ENCODE data around the gene TLR8. TPM values are rescaled to one million over a fixed set of nuclear protein-coding genes. Genes with fewer than 3 reads are reported as not detected.

TLR8 gene
- 1 to 10 TPM in 1 of 3 donors, under 1 TPM in 2; 0.04 to 3.6 (median 0.68) TPM for polyA plus RNA-seq

DNA sequence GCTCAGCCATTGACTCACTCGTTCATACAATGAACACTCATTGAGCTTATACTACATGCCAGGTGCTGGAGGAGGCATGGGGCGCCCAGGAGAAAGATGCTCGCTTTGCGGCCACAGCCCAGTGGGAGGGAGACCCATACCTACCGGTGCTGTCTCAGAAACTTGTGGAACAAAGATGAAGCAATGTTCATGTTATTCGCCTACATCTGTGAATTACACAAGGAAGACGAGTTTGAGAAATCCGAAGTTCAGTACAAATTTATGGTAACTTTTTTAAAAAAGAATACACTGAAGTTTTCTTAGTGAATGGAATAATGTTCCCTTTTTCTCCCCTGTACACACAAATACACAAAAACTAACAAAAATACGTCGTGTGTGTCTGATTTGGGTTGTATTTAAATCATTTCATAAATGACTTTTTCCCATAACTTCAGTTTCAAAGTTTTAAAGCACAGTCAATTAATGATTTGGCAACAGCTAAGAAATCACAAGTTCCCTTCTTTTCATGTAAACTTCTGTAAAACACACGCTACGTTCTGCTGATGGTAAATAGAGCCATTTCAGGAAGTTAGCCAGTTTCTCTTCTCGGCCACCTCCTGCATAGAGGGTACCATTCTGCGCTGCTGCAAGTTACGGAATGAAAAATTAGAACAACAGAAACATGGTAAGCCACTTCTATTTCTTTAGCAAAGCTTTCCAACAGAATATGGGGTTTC, at the start of gene TLR8:
TLR8 (plus strand) TSS at position 575 of the 716 bp plus-strand sequence; CDS start at position 662, 87 bp downstream.
- H3K27me3 Mint-ChIP-seq (ENCODE audit: low read depth in 3 of 3): peaks cover 0 to 7% (median 1%) of the 10 kb centered on the region in 3 donors
- no peak for DNase-seq
- no peak within 1 kb of the TSS for H3K27ac Mint-ChIP-seq
- H3K36me3 Mint-ChIP-seq: no peaks in the 10 kb centered on the region
- no peaks in the 10 kb centered on the region for H3K9me3 Mint-ChIP-seq
- H3K4me3 Mint-ChIP-seq: no peak within 1 kb of the TSS
- H3K4me1 Mint-ChIP-seq: peaks cover 3% of the 10 kb centered on the region in 2 donors

- Mint-ChIP-seq H3K9me3 (no peaks in the 10 kb centered on the region), H3K27me3 (ENCODE audit: low read depth in 3 of 3) (peaks cover 0 to 10% (median 2%) of the 10 kb centered on the region in 3 donors), H3K27ac (no peak overlapping the region), H3K4me3 (no peak overlapping the region), H3K36me3 (peaks cover 0 to 4% (median 0%) of the 10 kb centered on the region in 3 donors), H3K4me1 (no peaks in the 10 kb centered on the region)
- no peak for DNase-seq
Observed at GRCh38 chrX:12865359-12865758, 41.1 kb upstream of the TLR8 start.

GRCh38 chrX:12866451-12867377, 39.7 kb upstream of the TLR8 start, which contains the start of gene TLR7:
Gene TLR7, plus strand, starts transcription at chrX:12867072. Its CDS starts 507 bp downstream, at chrX:12867579.
- H3K27me3 Mint-ChIP-seq (ENCODE audit: low read depth in 3 of 3): peaks cover 0 to 7% (median 2%) of the 10 kb centered on the region in 3 donors
- H3K9me3 Mint-ChIP-seq: no peaks in the 10 kb centered on the region
- H3K36me3 Mint-ChIP-seq: peaks cover 0 to 4% (median 0%) of the 10 kb centered on the region in 3 donors
- H3K4me3 Mint-ChIP-seq: no peak within 1 kb of the TSS
- H3K4me1 Mint-ChIP-seq: no peaks in the 10 kb centered on the region
- no peak within 1 kb of the TSS for H3K27ac Mint-ChIP-seq
- DNase-seq: no peak

GRCh38 chrX:12867685-12868084, 38.7 kb upstream of the TLR8 start:
- Mint-ChIP-seq H3K4me3 (no peak overlapping the region), H3K27ac (no peak overlapping the region), H3K27me3 (ENCODE audit: low read depth in 3 of 3) (peaks cover 0 to 12% (median 2%) of the 10 kb centered on the region in 3 donors), H3K9me3 (peaks cover 0 to 1% (median 0%) of the 10 kb centered on the region in 6 donors), H3K4me1 (no peaks in the 10 kb centered on the region), H3K36me3 (peaks cover 0 to 4% (median 0%) of the 10 kb centered on the region in 3 donors)
- DNase-seq: no peak

GRCh38 chrX:12868747-12869146, 37.7 kb upstream of the TLR8 start:
- Mint-ChIP-seq H3K27me3 (ENCODE audit: low read depth in 3 of 3) (peaks cover 0 to 12% (median 0%) of the 10 kb centered on the region in 3 donors), H3K27ac (no peak overlapping the region), H3K4me3 (no peak overlapping the region), H3K4me1 (no peaks in the 10 kb centered on the region), H3K9me3 (peaks cover 0 to 1% (median 0%) of the 10 kb centered on the region in 6 donors), H3K36me3 (peaks cover 0 to 4% (median 0%) of the 10 kb centered on the region in 3 donors)
- no peak for DNase-seq

DNA sequence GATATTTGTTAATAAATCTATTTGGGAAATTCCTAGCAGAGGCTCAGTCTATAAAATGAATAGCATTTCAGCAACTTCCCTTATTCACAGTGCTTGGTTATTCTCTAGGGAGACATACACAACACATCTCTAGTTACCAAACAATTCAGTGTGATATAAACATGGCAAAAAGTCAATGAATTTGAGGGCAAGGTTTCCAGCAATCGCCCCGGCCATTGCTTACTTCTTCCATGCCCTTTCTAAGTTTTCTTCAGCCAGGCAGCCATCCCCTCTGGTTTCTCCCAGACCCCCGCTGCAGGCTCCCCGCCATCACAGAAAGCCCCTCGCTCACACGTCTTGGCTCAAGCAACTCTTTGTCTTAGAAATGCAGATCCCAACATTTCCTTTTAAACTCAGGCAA, 35.2 kb upstream of the TLR8 start:
- Mint-ChIP-seq H3K27me3 (ENCODE audit: low read depth in 3 of 3) (peaks cover 0 to 15% (median 2%) of the 10 kb centered on the region in 3 donors), H3K36me3 (peaks cover 0 to 4% (median 0%) of the 10 kb centered on the region in 3 donors), H3K27ac (no peak overlapping the region), H3K4me1 (no peaks in the 10 kb centered on the region), H3K4me3 (no peak overlapping the region), H3K9me3 (peaks cover 0 to 1% (median 0%) of the 10 kb centered on the region in 6 donors)
- DNase-seq: no peak

- H3K36me3 Mint-ChIP-seq: peaks cover 0 to 4% (median 0%) of the 10 kb centered on the region in 3 donors
- no peak overlapping the region for H3K4me3 Mint-ChIP-seq
- H3K27ac Mint-ChIP-seq: no peak overlapping the region
- DNase-seq: no peak
- peaks cover 0 to 1% (median 0%) of the 10 kb centered on the region in 6 donors for H3K9me3 Mint-ChIP-seq
- no peaks in the 10 kb centered on the region for H3K4me1 Mint-ChIP-seq
- H3K27me3 Mint-ChIP-seq (ENCODE audit: low read depth in 3 of 3): peaks cover 0 to 16% (median 2%) of the 10 kb centered on the region in 3 donors
Observed at GRCh38 chrX:12872741-12873140, 33.7 kb upstream of the TLR8 start.

DNA sequence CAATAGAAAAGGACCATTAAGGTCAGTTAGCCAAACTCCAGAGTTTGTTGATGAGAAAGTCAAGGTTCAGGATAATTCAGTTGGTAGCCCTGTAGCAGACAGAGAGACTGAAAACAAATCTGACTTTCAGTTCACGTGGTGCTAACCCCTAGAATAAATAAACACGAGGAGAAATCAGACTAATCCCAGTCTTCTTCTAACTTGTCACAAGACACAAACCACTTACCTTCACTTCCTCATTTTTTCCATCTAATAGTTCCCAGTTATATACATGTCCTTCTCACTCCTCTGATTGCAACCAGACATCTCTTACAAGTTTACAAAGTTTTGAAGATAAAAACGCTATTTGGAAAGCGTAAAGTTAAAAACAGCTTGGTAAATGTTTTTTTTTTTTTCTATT, 31.8 kb upstream of the TLR8 start:
- Mint-ChIP-seq H3K36me3 (no peaks in the 10 kb centered on the region), H3K4me3 (no peak overlapping the region), H3K27ac (no peak overlapping the region), H3K4me1 (no peaks in the 10 kb centered on the region), H3K9me3 (peaks cover 0 to 1% (median 0%) of the 10 kb centered on the region in 6 donors), H3K27me3 (ENCODE audit: low read depth in 3 of 3) (peaks cover 0 to 16% (median 2%) of the 10 kb centered on the region in 3 donors)
- no peak for DNase-seq

GRCh38 chrX:12877386-12877785, 29.0 kb upstream of the TLR8 start:
- no peak overlapping the region for H3K27ac Mint-ChIP-seq
- no peak for DNase-seq
- no peaks in the 10 kb centered on the region for H3K36me3 Mint-ChIP-seq
- H3K4me3 Mint-ChIP-seq: no peak overlapping the region
- no peaks in the 10 kb centered on the region for H3K4me1 Mint-ChIP-seq
- peaks cover 0 to 12% (median 2%) of the 10 kb centered on the region in 3 donors for H3K27me3 Mint-ChIP-seq (ENCODE audit: low read depth in 3 of 3)
- no peaks in the 10 kb centered on the region for H3K9me3 Mint-ChIP-seq

- Mint-ChIP-seq H3K27me3 (ENCODE audit: low read depth in 3 of 3) (peaks cover 0 to 16% (median 2%) of the 10 kb centered on the region in 3 donors), H3K36me3 (no peaks in the 10 kb centered on the region), H3K9me3 (no peaks in the 10 kb centered on the region), H3K4me3 (no peak overlapping the region), H3K4me1 (no peaks in the 10 kb centered on the region), H3K27ac (no peak overlapping the region)
- no peak for DNase-seq
Observed at GRCh38 chrX:12878536-12878935, 27.9 kb upstream of the TLR8 start.

GRCh38 chrX:12881914-12882313, 24.5 kb upstream of the TLR8 start:
- H3K9me3 Mint-ChIP-seq: no peaks in the 10 kb centered on the region
- H3K27ac Mint-ChIP-seq: no peak overlapping the region
- H3K27me3 Mint-ChIP-seq (ENCODE audit: low read depth in 3 of 3): peaks cover 0 to 17% (median 3%) of the 10 kb centered on the region in 3 donors
- H3K4me1 Mint-ChIP-seq: no peaks in the 10 kb centered on the region
- no peak for DNase-seq
- H3K36me3 Mint-ChIP-seq: no peaks in the 10 kb centered on the region
- no peak overlapping the region for H3K4me3 Mint-ChIP-seq

DNA sequence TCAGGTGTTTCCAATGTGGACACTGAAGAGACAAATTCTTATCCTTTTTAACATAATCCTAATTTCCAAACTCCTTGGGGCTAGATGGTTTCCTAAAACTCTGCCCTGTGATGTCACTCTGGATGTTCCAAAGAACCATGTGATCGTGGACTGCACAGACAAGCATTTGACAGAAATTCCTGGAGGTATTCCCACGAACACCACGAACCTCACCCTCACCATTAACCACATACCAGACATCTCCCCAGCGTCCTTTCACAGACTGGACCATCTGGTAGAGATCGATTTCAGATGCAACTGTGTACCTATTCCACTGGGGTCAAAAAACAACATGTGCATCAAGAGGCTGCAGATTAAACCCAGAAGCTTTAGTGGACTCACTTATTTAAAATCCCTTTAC, 20.9 kb upstream of the TLR8 start:
- no peak overlapping the region for H3K27ac Mint-ChIP-seq
- H3K27me3 Mint-ChIP-seq (ENCODE audit: low read depth in 3 of 3): peaks cover 0 to 17% (median 5%) of the 10 kb centered on the region in 3 donors
- no peak overlapping the region for H3K4me3 Mint-ChIP-seq
- H3K4me1 Mint-ChIP-seq: peaks cover 8 to 11% of the 10 kb centered on the region in 2 donors
- H3K9me3 Mint-ChIP-seq: no peaks in the 10 kb centered on the region
- H3K36me3 Mint-ChIP-seq: no peaks in the 10 kb centered on the region
- no peak for DNase-seq

- Mint-ChIP-seq H3K27me3 (ENCODE audit: low read depth in 3 of 3) (peaks cover 0 to 19% (median 5%) of the 10 kb centered on the region in 3 donors), H3K9me3 (no peaks in the 10 kb centered on the region), H3K4me1 (peaks cover 18 to 21% of the 10 kb centered on the region in 2 donors)
Observed at GRCh38 chrX:12886545-12886944, 19.9 kb upstream of the TLR8 start.

GRCh38 chrX:12887141-12887540, 19.3 kb upstream of the TLR8 start:
- Mint-ChIP-seq H3K36me3 (no peaks in the 10 kb centered on the region), H3K27ac (no peak overlapping the region), H3K4me3 (no peak overlapping the region), H3K4me1 (peaks cover 20 to 25% of the 10 kb centered on the region in 2 donors), H3K27me3 (ENCODE audit: low read depth in 3 of 3) (peaks cover 0 to 16% (median 5%) of the 10 kb centered on the region in 3 donors), H3K9me3 (no peaks in the 10 kb centered on the region)
- no peak for DNase-seq

More at GRCh38 chrX:12886545-12886944, 19.9 kb upstream of the TLR8 start:
- H3K27ac Mint-ChIP-seq: no peak overlapping the region
- H3K36me3 Mint-ChIP-seq: no peaks in the 10 kb centered on the region
- no peak overlapping the region for H3K4me3 Mint-ChIP-seq
- DNase-seq: no peak
